ENCODE results near the gene TRERF1.

DNA sequence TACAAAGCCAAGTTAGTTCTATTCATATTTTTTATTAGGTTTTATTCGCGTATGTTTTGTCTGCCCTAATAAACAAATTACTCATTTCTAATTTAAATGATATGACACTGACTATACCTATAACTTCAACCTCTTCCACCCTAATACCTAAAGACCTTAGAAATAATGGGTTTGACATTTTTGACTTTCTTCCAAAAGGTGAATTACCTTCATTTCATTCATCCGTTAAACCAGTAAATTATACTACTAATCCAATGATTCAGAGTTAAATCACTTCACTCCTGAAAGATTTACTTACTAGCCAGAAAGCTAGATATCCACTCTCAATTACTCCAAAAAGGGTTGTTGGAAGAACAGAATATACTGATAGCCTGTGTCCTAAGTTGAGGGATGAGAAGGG is 239.3 kb downstream of the TRERF1 start:
- TF ChIP-seq ESRRA (CRISPR knock-in tag; IDR thresholded peaks at IDR 0.05; ENCODE audit: borderline replicate concordance) (no peak), ZSCAN18 (CRISPR knock-in tag; IDR thresholded peaks at IDR 0.05) (no peak), ZNF423 (CRISPR knock-in tag; IDR thresholded peaks at IDR 0.05) (no peak), RORB (CRISPR knock-in tag; IDR thresholded peaks at IDR 0.05) (no peak), TEAD1 (CRISPR knock-in tag; IDR thresholded peaks at IDR 0.05) (no peak), ZBTB21 (CRISPR knock-in tag; IDR thresholded peaks at IDR 0.05; ENCODE audit: borderline replicate concordance) (no peak), SP1 (CRISPR knock-in tag; conservative IDR thresholded peaks at IDR 0.05) (no peak), FOXP1 (CRISPR knock-in tag; IDR thresholded peaks at IDR 0.05; ENCODE audit: borderline replicate concordance) (no peak), STAT6 (CRISPR knock-in tag; conservative IDR thresholded peaks at IDR 0.05; ENCODE audit: low read depth) (no peak), FOXJ3 (CRISPR knock-in tag; IDR thresholded peaks at IDR 0.05; ENCODE audit: borderline replicate concordance) (no peak), CREM (CRISPR knock-in tag; IDR thresholded peaks at IDR 0.05) (no peak), ARID4B (CRISPR knock-in tag; IDR thresholded peaks at IDR 0.05; ENCODE audit: borderline replicate concordance) (no peak)
- TF ChIP-seq, protein P1, sequence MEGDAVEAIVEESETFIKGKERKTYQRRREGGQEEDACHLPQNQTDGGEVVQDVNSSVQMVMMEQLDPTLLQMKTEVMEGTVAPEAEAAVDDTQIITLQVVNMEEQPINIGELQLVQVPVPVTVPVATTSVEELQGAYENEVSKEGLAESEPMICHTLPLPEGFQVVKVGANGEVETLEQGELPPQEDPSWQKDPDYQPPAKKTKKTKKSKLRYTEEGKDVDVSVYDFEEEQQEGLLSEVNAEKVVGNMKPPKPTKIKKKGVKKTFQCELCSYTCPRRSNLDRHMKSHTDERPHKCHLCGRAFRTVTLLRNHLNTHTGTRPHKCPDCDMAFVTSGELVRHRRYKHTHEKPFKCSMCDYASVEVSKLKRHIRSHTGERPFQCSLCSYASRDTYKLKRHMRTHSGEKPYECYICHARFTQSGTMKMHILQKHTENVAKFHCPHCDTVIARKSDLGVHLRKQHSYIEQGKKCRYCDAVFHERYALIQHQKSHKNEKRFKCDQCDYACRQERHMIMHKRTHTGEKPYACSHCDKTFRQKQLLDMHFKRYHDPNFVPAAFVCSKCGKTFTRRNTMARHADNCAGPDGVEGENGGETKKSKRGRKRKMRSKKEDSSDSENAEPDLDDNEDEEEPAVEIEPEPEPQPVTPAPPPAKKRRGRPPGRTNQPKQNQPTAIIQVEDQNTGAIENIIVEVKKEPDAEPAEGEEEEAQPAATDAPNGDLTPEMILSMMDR (IDR thresholded peaks at IDR 0.05) = no peak
- TF ChIP-seq, protein P2, sequence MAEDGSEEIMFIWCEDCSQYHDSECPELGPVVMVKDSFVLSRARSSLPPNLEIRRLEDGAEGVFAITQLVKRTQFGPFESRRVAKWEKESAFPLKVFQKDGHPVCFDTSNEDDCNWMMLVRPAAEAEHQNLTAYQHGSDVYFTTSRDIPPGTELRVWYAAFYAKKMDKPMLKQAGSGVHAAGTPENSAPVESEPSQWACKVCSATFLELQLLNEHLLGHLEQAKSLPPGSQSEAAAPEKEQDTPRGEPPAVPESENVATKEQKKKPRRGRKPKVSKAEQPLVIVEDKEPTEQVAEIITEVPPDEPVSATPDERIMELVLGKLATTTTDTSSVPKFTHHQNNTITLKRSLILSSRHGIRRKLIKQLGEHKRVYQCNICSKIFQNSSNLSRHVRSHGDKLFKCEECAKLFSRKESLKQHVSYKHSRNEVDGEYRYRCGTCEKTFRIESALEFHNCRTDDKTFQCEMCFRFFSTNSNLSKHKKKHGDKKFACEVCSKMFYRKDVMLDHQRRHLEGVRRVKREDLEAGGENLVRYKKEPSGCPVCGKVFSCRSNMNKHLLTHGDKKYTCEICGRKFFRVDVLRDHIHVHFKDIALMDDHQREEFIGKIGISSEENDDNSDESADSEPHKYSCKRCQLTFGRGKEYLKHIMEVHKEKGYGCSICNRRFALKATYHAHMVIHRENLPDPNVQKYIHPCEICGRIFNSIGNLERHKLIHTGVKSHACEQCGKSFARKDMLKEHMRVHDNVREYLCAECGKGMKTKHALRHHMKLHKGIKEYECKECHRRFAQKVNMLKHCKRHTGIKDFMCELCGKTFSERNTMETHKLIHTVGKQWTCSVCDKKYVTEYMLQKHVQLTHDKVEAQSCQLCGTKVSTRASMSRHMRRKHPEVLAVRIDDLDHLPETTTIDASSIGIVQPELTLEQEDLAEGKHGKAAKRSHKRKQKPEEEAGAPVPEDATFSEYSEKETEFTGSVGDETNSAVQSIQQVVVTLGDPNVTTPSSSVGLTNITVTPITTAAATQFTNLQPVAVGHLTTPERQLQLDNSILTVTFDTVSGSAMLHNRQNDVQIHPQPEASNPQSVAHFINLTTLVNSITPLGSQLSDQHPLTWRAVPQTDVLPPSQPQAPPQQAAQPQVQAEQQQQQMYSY (CRISPR knock-in tag; IDR thresholded peaks at IDR 0.05) = no peak

Measured in WTC11 (cell line).